Neural crest cell (in vitro differentiated cells): ENCODE measurements around the gene SNPH. TPM values are rescaled to one million over a fixed set of nuclear protein-coding genes. Genes with fewer than 3 reads are reported as not detected.

Experiments used
- DNase-seq: peaks from one replicate; pipeline ENCODE4 v3.0.0; 2021; ENCODE audit warnings: low read depth, mixed read lengths, low spot score
- H3K27ac Mint-ChIP-seq: one replicate; pipeline ENCODE4 v1.8.0; 2021; ENCODE audit warnings: mild to moderate bottlenecking, mixed read lengths; ENCODE audit not compliant: unreplicated experiment
- H3K27me3 Mint-ChIP-seq: 2 replicates; pipeline ENCODE4 v1.8.0; 2021; ENCODE audit warnings: low read depth, mild to moderate bottlenecking, mixed read lengths
- H3K36me3 Mint-ChIP-seq: 2 replicates; pipeline ENCODE4 v1.8.0; 2021; ENCODE audit warnings: low read depth, mild to moderate bottlenecking, mixed read lengths
- H3K4me1 Mint-ChIP-seq: 2 replicates; pipeline ENCODE4 v1.8.0; 2021; ENCODE audit warnings: mixed read lengths
- H3K4me3 Mint-ChIP-seq: one replicate; pipeline ENCODE4 v1.8.0; 2021; ENCODE audit warnings: mild to moderate bottlenecking, mixed read lengths
- H3K9me3 Mint-ChIP-seq: 2 replicates; pipeline ENCODE4 v1.8.0; 2021; ENCODE audit warnings: mixed read lengths
- total RNA-seq: library from RNA; stranded (reverse); gene quantifications from 2 replicates; pipeline ENCODE4 v1.2.1, GENCODE V29; 2021
- TF ChIP-seq, protein P1 (sequence below): fragments of 200-600 bp; sonication (generic); conservative IDR thresholded peaks from 2 replicates; pipeline ENCODE4 v1.5.0; 2021; ENCODE audit warnings: antibody characterized with exemption, mild to moderate bottlenecking

The SNPH gene
- total RNA-seq, 1 donor from 2014 or later = 3.3 TPM

DNA sequence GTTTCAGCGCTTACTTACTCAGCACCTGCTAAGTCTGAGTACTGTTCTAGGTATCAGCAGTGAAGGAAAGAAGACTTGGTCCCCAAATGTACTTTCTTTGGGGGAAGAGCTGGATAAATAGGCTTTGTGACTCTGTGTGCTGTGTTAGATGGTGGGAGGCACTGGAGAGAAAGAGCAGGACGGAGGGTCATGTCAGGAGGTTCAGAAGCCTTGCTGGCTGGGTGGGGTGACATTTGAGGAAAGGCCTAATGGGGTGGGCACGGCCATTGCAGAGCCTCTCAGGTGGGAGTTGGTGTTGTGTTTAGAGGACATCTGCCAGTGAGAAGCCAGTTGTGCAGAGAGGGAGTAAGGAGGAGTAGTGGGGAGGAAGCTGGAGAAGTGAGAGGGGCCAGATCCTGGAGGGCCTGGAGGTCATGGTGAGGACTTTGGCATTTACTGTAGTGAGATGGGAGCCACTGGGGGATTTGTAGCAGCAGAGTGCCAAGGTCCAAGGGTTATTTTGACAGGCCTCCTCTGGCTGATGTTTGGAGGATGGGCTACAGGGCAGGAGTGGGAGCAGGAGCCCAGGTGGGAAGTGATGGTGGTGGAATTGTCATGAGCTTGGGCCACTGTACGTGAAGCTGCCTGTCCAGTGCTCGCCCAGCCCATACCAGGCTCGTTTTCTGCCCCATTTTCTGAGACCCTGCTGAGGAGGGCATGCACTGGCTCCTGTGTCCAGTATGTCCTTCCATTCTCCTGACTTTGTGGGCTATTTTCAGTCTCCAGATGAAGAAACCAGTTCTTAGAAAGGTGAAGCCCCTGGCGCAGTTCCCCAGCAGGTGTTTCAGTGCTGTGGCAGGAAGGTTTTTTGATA, 62.0 kb downstream of the SNPH start:
- no peaks in the 10 kb centered on the region for H3K4me1 Mint-ChIP-seq
- no peaks in the 10 kb centered on the region for H3K27me3 Mint-ChIP-seq
- H3K9me3 Mint-ChIP-seq = no peaks in the 10 kb centered on the region
- DNase-seq = no peak
- peak overlapping the region; percentile 53 for H3K27ac Mint-ChIP-seq
- H3K36me3 Mint-ChIP-seq = no peaks in the 10 kb centered on the region
- TF ChIP-seq, protein P1, sequence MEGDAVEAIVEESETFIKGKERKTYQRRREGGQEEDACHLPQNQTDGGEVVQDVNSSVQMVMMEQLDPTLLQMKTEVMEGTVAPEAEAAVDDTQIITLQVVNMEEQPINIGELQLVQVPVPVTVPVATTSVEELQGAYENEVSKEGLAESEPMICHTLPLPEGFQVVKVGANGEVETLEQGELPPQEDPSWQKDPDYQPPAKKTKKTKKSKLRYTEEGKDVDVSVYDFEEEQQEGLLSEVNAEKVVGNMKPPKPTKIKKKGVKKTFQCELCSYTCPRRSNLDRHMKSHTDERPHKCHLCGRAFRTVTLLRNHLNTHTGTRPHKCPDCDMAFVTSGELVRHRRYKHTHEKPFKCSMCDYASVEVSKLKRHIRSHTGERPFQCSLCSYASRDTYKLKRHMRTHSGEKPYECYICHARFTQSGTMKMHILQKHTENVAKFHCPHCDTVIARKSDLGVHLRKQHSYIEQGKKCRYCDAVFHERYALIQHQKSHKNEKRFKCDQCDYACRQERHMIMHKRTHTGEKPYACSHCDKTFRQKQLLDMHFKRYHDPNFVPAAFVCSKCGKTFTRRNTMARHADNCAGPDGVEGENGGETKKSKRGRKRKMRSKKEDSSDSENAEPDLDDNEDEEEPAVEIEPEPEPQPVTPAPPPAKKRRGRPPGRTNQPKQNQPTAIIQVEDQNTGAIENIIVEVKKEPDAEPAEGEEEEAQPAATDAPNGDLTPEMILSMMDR = no peak
- peak overlapping the region; percentile 42 for H3K4me3 Mint-ChIP-seq

DNA sequence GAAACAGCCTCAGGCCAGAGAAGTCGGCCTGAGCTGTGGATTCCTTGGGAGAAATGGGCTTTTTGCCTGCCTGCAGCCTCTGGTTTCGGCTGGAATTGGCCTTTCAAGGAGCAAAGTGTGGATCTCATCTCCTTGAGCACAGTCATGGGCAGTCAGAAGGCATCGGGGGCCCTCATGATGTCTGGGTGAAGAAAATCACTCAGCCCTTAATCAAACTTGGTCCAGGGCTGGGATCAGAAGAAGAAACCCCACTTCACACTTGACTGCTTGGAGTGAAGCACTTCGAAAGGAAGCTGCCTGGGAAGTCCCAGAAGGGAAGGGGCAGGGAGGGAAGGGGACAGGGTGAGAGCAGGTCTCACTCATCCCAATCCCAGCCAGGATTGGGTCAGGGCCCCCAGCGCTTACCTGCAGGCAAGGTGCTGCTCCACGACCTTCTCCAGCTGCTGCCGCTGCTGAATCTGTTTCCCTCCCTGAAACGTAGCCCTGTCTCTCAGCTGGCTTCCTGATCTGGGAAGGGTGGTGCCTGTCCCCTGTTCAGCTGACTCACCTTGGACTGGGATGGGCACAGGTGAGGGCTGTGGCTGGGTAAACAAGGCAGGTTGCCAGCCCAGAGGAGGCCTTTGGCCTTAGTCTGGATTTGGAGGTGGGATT, 62.7 kb downstream of the SNPH start, which contains the start of gene SDCBP2:
Gene SDCBP2 (minus strand): TSS at position 460 of the 651 bp plus-strand sequence. CDS start 8,723 bp downstream, outside the sequence.
- TF ChIP-seq, protein P1 = no peak
- Mint-ChIP-seq H3K27me3 (no peaks in the 10 kb centered on the region), H3K4me1 (no peaks in the 10 kb centered on the region), H3K4me3 (peak within 1 kb of the TSS; percentile 66), H3K9me3 (no peaks in the 10 kb centered on the region), H3K36me3 (no peaks in the 10 kb centered on the region), H3K27ac (peak within 1 kb of the TSS; percentile 53)
- no peak for DNase-seq

DNA sequence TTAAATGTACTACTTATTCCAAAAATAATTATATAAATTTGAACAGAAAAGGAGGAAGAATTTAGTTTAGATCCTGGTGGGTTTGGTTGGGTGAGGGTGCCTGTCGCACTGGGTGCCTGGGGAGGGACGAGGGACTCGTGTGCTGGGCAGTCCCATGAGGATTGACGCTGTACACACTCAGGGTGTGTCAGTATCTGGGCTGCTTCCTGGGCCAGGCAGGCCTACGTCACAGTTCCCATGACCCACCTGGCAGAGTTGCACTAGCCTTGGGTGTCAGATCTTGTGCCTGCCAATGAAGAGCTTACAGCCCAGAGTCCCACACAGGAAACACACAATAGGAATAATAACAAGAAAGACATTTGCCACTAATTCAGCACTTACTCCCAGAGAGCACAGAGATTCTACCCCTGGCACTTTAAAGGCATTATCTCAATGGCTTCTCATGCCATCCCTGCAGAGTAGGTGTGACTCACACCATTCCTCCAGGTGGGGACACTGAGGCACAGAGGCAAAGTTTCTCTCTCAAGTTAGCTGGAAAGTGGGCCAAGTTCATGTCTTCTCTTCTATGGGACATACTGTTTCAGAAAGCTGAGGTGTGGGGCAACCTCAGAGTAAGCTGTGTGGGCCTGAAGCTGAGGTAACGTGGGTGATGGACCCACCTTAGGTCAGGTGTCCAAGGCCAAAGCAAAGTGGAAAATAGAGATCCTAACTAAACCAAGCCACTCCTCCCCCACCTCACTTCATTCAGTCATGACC, 64.2 kb downstream of the SNPH start:
- H3K36me3 Mint-ChIP-seq = no peaks in the 10 kb centered on the region
- TF ChIP-seq, protein P1 = no peak
- no peaks in the 10 kb centered on the region for H3K4me1 Mint-ChIP-seq
- no peaks in the 10 kb centered on the region for H3K27me3 Mint-ChIP-seq
- DNase-seq = no peak
- peak overlapping the region; percentile 64 for H3K4me3 Mint-ChIP-seq
- no peak overlapping the region for H3K27ac Mint-ChIP-seq
- H3K9me3 Mint-ChIP-seq = no peaks in the 10 kb centered on the region

DNA sequence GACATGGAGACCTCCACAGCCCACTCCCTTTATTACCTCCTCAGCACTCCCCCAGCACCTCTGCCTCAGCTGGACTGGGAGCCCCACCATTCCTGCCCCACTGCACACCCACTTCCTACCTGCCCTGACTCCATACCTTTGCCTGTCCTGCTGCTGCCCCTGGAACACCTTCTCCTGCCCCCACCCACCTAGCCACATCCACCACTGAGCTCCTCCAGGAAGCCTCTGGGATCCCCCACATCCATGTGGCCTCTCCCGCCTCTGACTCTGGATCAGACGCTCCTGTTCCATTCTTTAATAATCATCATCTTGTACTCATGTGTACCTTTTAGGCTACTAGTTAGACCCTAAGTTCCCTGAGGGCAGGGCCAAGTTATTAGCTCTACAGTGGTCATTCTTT, 65.0 kb downstream of the SNPH start:
- peak overlapping the region; percentile 5 for H3K27ac Mint-ChIP-seq
- H3K4me1 Mint-ChIP-seq = no peaks in the 10 kb centered on the region

More for the DNA sequence above, 65.0 kb downstream of the SNPH start:
- TF ChIP-seq, protein P1 = no peak
- no peaks in the 10 kb centered on the region for H3K36me3 Mint-ChIP-seq
- no peak overlapping the region for H3K4me3 Mint-ChIP-seq
- no peaks in the 10 kb centered on the region for H3K9me3 Mint-ChIP-seq
- no peaks in the 10 kb centered on the region for H3K27me3 Mint-ChIP-seq
- DNase-seq = no peak
